Keratinocyte (primary cell): Measurements from ENCODE around the gene KRT8. TPM values are rescaled to one million over a fixed set of nuclear protein-coding genes. Genes with fewer than 3 reads are reported as not detected.

ENCODE experiments used
- DNase-seq: peaks from one replicate; pipeline ENCODE4 v3.0.0-alpha.2; 2011; ENCODE audit warnings: low read depth, missing footprints, low spot score
- FAIRE-seq: peaks from 2 replicates; lab custom pipeline; 2011; peaks lifted over from hg19 to GRCh38; lab: Jason Lieb, UNC
- H2AFZ ChIP-seq: 2 replicates; pipeline ENCODE4 v1.6.0; 2012; ENCODE audit warnings: low read length, control low read depth, inconsistent platforms; ENCODE audit not compliant: control insufficient read depth
- H3K27ac ChIP-seq: 2 replicates; pipeline ENCODE4 v1.5.1; 2011; ENCODE audit warnings: low read length; ENCODE audit not compliant: control insufficient read depth, insufficient read depth
- H3K27me3 ChIP-seq: 3 replicates; pipeline ENCODE4 v1.6.0; 2011; ENCODE audit warnings: low read length; ENCODE audit not compliant: control insufficient read depth, insufficient read depth; ENCODE audit errors: extremely low read depth
- H3K36me3 ChIP-seq, 2 experiments: 2 replicates in 1 of 2; 3 replicates in 1 of 2; pipeline ENCODE4 v1.5.1; 2011; ENCODE audit warnings: low read length in 2 of 2, mild to moderate bottlenecking in 1 of 2; ENCODE audit not compliant: control insufficient read depth in 2 of 2, insufficient read depth in 2 of 2; ENCODE audit errors: extremely low read depth in 1 of 2
- H3K4me1 ChIP-seq: 3 replicates; pipeline ENCODE4 v1.5.1; 2011; ENCODE audit warnings: low read length; ENCODE audit not compliant: control insufficient read depth, insufficient read depth; ENCODE audit errors: extremely low read depth
- H3K4me2 ChIP-seq: 3 replicates; pipeline ENCODE4 v1.6.0; 2011; ENCODE audit warnings: low read depth, low read length; ENCODE audit not compliant: control insufficient read depth, insufficient read depth; ENCODE audit errors: extremely low read depth
- H3K4me3 ChIP-seq, 3 experiments: fragments of 200-600 bp in 1 of 3; sonication (generic) in 1 of 3; 2 replicates in 2 of 3; 3 replicates in 1 of 3; pipeline ENCODE4 v1.5.1; 2011 to 2016; ENCODE audit warnings: low read length in 3 of 3, mild to moderate bottlenecking in 3 of 3, control low read depth in 2 of 3, inconsistent platforms in 1 of 3, low read depth in 1 of 3, mixed read lengths in 1 of 3, mixed run types in 1 of 3, moderate library complexity in 1 of 3; ENCODE audit not compliant: control insufficient read depth in 2 of 3, insufficient read depth in 2 of 3; ENCODE audit errors: extremely low read depth in 1 of 3
- H3K79me2 ChIP-seq: 2 replicates; pipeline ENCODE4 v1.6.0; 2012; ENCODE audit warnings: low read length; ENCODE audit not compliant: control insufficient read depth, insufficient read depth
- H3K9ac ChIP-seq: 3 replicates; pipeline ENCODE4 v1.6.0; 2011; ENCODE audit warnings: low read length; ENCODE audit not compliant: control insufficient read depth, insufficient read depth; ENCODE audit errors: extremely low read depth
- H3K9me1 ChIP-seq: 3 replicates; pipeline ENCODE4 v1.6.0; 2011; ENCODE audit warnings: low read length; ENCODE audit not compliant: control insufficient read depth, insufficient read depth; ENCODE audit errors: extremely low read depth
- H3K9me3 ChIP-seq: 2 replicates; pipeline ENCODE4 v1.5.1; 2012; ENCODE audit warnings: low read depth, low read length; ENCODE audit not compliant: control insufficient read depth
- H4K20me1 ChIP-seq: 3 replicates; pipeline ENCODE4 v1.6.0; 2011; ENCODE audit warnings: low read length; ENCODE audit not compliant: control insufficient read depth, insufficient read depth; ENCODE audit errors: extremely low read depth
- EZH2 ChIP-seq: IDR thresholded peaks from one replicate; pipeline ENCODE4 v1.6.1; 2012; ENCODE audit warnings: inconsistent platforms, mild to moderate bottlenecking, low read length, moderate library complexity
- dilution Hi-C: fragments of 300-500 bp; cut with MboI; formaldehyde crosslinking; loops from one replicate; pipeline ENCODE4 v1.7.0; 2020; ENCODE audit warnings: low sequenced_read_pairs; ENCODE audit not compliant: extremely low pct_ligation_motif_present
- polyA plus RNA-seq, 5 experiments: library from polyadenylated mRNA; depleted of rRNA in 3 of 5; stranded (reverse) in 3 of 5; stranded (forward) in 1 of 5; unstranded in 1 of 5; fragments of >200 nt; gene quantifications; 1 replicate in 1 of 5; 2 replicates in 3 of 5; 3 replicates in 1 of 5; pipeline versions ENCODE4 v1.2.1 to v1.2.3, GENCODE V29; 2011 to 2012; ENCODE audit warnings: missing spikeins in 2 of 5, low read depth in 1 of 5, low replicate concordance in 1 of 5
- TF ChIP-seq, protein P1 (sequence below), 3 experiments: IDR thresholded peaks in 1 of 3; conservative IDR thresholded peaks in 1 of 3; optimal IDR thresholded peaks in 1 of 3; 2 replicates in 2 of 3; 3 replicates in 1 of 3; pipeline versions ENCODE3 to v1.5.1; 2011; ENCODE audit warnings: low read length in 3 of 3, mild to moderate bottlenecking in 3 of 3, moderate library complexity in 2 of 3, control low read depth in 1 of 3, inconsistent platforms in 1 of 3; ENCODE audit not compliant: insufficient read depth in 2 of 3; ENCODE audit errors: extremely low read depth in 1 of 3

The KRT8 gene
- polyA plus RNA-seq, 1 donor (not counting 4 experiments of a cell fraction or from before 2014, with no cell fraction given), result 151 TPM

DNA sequence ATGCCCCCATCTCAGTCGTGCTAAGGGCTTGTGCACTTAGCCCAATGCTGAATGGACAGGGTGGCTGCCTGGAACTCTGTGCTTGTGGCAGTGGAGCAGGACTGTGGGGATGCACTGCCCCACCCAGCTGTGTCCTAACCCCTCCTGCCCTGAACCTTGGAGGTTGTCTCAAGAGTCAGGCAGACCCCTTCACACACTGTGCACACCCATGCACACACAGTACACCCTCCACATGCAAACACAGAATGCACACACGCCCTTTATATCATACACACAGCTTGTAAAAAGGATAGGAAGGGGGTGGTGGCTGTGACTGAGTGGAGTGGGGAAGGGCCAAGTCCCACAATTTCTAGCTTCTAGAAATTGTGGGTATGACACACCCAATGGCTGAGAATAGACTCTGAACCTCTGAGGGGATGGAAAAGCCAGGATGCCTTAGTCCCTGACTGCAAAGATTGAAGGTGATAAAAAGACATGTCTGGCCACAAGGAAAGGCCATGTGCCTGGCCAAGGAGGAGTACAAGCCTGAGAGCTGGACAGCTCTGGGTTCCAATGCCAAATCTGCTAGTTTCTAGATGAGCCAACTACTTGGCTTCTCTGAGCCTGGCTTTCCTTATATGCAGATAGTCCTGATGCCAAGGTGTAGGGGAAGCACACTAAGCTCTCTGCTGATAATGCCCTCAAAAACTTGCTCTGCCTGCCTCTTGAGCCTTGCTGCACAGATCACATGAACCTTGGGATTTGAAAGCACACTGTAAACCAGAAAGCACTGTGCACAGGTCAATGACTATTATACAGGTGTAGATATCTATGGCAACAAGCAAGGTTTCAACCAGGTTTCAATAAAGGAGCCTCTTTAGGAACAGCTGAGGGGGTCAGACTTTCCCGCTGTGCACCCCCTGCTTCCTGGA is 8.4 kb downstream of the KRT8 start:
- dilution Hi-C loops, result no loop called here
- Histone ChIP-seq H3K27ac (no peak overlapping the region), H3K9me1 (no peaks in the 10 kb centered on the region), H3K36me3 (peaks cover 7 to 29% of the 10 kb centered on the region in 2 experiments), H3K9me3 (no peaks in the 10 kb centered on the region), H4K20me1 (no peaks in the 10 kb centered on the region), H3K79me2 (no peaks in the 10 kb centered on the region), H3K9ac (no peak overlapping the region), H3K27me3 (no peaks in the 10 kb centered on the region), H3K4me2 (no peak overlapping the region), H3K4me3 (no peak overlapping the region), H3K4me1 (no peaks in the 10 kb centered on the region), H2AFZ (no peak overlapping the region)
- TF ChIP-seq EZH2, result no peak
- TF ChIP-seq, protein P1, sequence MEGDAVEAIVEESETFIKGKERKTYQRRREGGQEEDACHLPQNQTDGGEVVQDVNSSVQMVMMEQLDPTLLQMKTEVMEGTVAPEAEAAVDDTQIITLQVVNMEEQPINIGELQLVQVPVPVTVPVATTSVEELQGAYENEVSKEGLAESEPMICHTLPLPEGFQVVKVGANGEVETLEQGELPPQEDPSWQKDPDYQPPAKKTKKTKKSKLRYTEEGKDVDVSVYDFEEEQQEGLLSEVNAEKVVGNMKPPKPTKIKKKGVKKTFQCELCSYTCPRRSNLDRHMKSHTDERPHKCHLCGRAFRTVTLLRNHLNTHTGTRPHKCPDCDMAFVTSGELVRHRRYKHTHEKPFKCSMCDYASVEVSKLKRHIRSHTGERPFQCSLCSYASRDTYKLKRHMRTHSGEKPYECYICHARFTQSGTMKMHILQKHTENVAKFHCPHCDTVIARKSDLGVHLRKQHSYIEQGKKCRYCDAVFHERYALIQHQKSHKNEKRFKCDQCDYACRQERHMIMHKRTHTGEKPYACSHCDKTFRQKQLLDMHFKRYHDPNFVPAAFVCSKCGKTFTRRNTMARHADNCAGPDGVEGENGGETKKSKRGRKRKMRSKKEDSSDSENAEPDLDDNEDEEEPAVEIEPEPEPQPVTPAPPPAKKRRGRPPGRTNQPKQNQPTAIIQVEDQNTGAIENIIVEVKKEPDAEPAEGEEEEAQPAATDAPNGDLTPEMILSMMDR (optimal IDR thresholded peaks at IDR 0.05 in 1 of 3, IDR thresholded peaks at IDR 0.05 in 1 of 3, conservative IDR thresholded peaks at IDR 0.05 in 1 of 3; ENCODE audit: extremely low read depth in 1 of 3, insufficient read depth in 2 of 3, low read length in 3 of 3), result no peak
- no peak for FAIRE-seq
- DNase-seq, result no peak

DNA sequence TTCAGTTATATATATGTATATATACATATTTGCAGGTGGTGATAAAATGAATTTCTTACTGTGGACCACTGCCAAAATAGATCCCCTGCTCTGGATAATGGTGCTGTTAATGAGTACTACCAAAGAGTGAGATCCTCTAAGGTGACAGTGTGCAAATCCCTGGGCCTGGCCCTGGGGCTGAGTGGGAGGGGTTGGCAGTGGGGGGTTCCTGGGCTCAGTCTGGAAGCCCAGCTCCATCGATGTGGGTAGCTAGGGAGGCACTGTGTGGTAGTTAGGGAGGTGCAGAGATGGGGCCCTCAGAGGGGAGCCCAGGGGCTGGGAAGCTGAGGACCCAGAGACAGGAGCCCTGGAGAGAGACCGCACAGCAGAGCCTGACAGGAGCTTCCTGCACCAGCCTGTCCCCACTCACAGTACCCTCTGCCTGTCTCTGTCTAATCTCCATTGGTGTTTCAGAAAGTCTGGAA is 9.1 kb downstream of the KRT8 start:
- DNase-seq (no peak), FAIRE-seq (no peak)
- no peak overlapping the region for H2AFZ ChIP-seq
- no peaks in the 10 kb centered on the region for H3K79me2 ChIP-seq
- H3K4me3 ChIP-seq, result no peak overlapping the region
- no peak overlapping the region for H3K9ac ChIP-seq
- no peak for TF ChIP-seq EZH2
- H3K27me3 ChIP-seq, result no peaks in the 10 kb centered on the region
- dilution Hi-C loops, result no loop called here
- H3K4me2 ChIP-seq, result no peak overlapping the region
- H3K9me3 ChIP-seq, result no peaks in the 10 kb centered on the region
- no peaks in the 10 kb centered on the region for H4K20me1 ChIP-seq
- peaks cover under 1 to 22% of the 10 kb centered on the region in 2 experiments for H3K36me3 ChIP-seq
- no peaks in the 10 kb centered on the region for H3K9me1 ChIP-seq
- no peak overlapping the region for H3K27ac ChIP-seq
- no peaks in the 10 kb centered on the region for H3K4me1 ChIP-seq
